HCT116 (cell line): Measurements from ENCODE around the gene RWDD2A. TPM values are rescaled to one million over a fixed set of nuclear protein-coding genes. Genes with fewer than 3 reads are reported as not detected.

Experiments
- ATAC-seq: fragments of 200-7000 bp; cut with Tn5 transposase; 2 replicates; pipeline ENCODE4 v1.9.1; 2020; ENCODE audit warnings: mild to moderate bottlenecking, moderate library complexity
- BruUV-seq: library from RNA; stranded (reverse); fragments of 400-500 nt; replicated peaks from 2 replicates; lab custom pipeline; 2021; lab: Mats Ljungman, UMichigan
- CTCF ChIA-PET: fragments of 300-600 bp; sonication (Branson Sonifier 250); formaldehyde crosslinking; loops from one replicate; lab custom pipeline; 2021; ENCODE audit warnings: antibody characterized with exemption; lab: Charles Lee
- POLR2A ChIA-PET: fragments of 300-600, 350-600 bp; sonication (Branson Sonifier 250); formaldehyde crosslinking; loops from one replicate; lab custom pipeline; 2021; ENCODE audit warnings: antibody characterized with exemption; lab: Charles Lee
- RAD21 ChIA-PET, 2 experiments: fragments of 300-600 bp; sonication (Branson Sonifier 250); formaldehyde crosslinking; loops; one replicate each; lab custom pipeline; 2023; ENCODE audit warnings: low total read pairs in 2 of 2; ENCODE audit not compliant: uncharacterized antibody in 2 of 2, unreplicated experiment in 2 of 2, low non-redundant PET in 1 of 2; lab: Charles Lee
- DNase-seq: peaks from one replicate; pipeline ENCODE4 v3.0.0-alpha.2; 2010; ENCODE audit warnings: low read depth, low spot score
- H2AFZ ChIP-seq: fragments of 200-600 bp; shearing (Covaris generic), sonication (generic); 2 replicates; pipeline ENCODE4 v1.6.1; 2017; ENCODE audit warnings: low read depth, mixed run types, mixed read lengths, antibody characterized with exemption, low read length; ENCODE audit not compliant: poor library complexity, severe bottlenecking
- H3K27ac ChIP-seq: 2 replicates; pipeline ENCODE4 v1.5.1; 2012; ENCODE audit warnings: low read depth, low read length
- H3K27me3 ChIP-seq: fragments of 200-600 bp; sonication (generic); 2 replicates; pipeline ENCODE4 v1.6.1; 2016; ENCODE audit warnings: mixed run types, low read length, mixed read lengths; ENCODE audit not compliant: insufficient read depth
- H3K36me3 ChIP-seq, 2 experiments: fragments of 200-500 bp in 1 of 2; fragments of 200-600 bp in 1 of 2; sonication (Bioruptor generic) in 1 of 2; sonication (generic) in 1 of 2; 2 replicates each; pipeline versions ENCODE4 v1.5.1 to v1.6.1; 2014 to 2016; ENCODE audit warnings: low read length in 2 of 2, inconsistent platforms in 1 of 2, mixed read lengths in 1 of 2, mixed run types in 1 of 2; ENCODE audit not compliant: insufficient read depth in 2 of 2, control insufficient read depth in 1 of 2
- H3K4me1 ChIP-seq, 2 experiments: fragments of 200-600 bp in 1 of 2; sonication (generic) in 1 of 2; 2 replicates each; pipeline versions ENCODE4 v1.5.1 to v1.6.1; 2012 to 2017; ENCODE audit warnings: low read length in 2 of 2, inconsistent platforms in 1 of 2, mild to moderate bottlenecking in 1 of 2, mixed read lengths in 1 of 2, mixed run types in 1 of 2, moderate library complexity in 1 of 2; ENCODE audit not compliant: insufficient read depth in 2 of 2, control insufficient read depth in 1 of 2
- H3K4me2 ChIP-seq: fragments of 200-600 bp; sonication (generic); 2 replicates; pipeline ENCODE4 v1.6.1; 2017; ENCODE audit warnings: mixed run types, low read length, mixed read lengths
- H3K4me3 ChIP-seq, 2 experiments: fragments of 200-600 bp in 1 of 2; sonication (generic) in 1 of 2; replicated peaks in 1 of 2; 2 replicates each; pipeline ENCODE4 v1.5.1; 2011 to 2016; ENCODE audit warnings: low read length in 2 of 2, control low read depth in 1 of 2, low read depth in 1 of 2, mild to moderate bottlenecking in 1 of 2, mixed read lengths in 1 of 2, mixed run types in 1 of 2
- H3K79me2 ChIP-seq: fragments of 200-600 bp; sonication (generic); 2 replicates; pipeline ENCODE4 v1.6.1; 2017; ENCODE audit warnings: mild to moderate bottlenecking, mixed run types, low read length, moderate library complexity, mixed read lengths; ENCODE audit not compliant: insufficient read depth
- H3K9ac ChIP-seq: fragments of 200-600 bp; sonication (generic); 2 replicates; pipeline ENCODE4 v1.6.1; 2016; ENCODE audit warnings: low read length, mixed read lengths
- H3K9me2 ChIP-seq: fragments of 200-600 bp; sonication (generic), shearing (Covaris generic); 2 replicates; pipeline ENCODE4 v1.6.1; 2017; ENCODE audit warnings: mixed run types, mild to moderate bottlenecking, moderate library complexity; ENCODE audit not compliant: insufficient read depth
- H3K9me3 ChIP-seq, 2 experiments: fragments of 200-500 bp in 1 of 2; fragments of 200-600 bp in 1 of 2; sonication (Bioruptor generic) in 1 of 2; sonication (generic) in 1 of 2; 2 replicates each; pipeline ENCODE4 v1.6.1; 2014 to 2017; ENCODE audit warnings: low read length in 2 of 2, mixed read lengths in 2 of 2, inconsistent platforms in 1 of 2, low read depth in 1 of 2, mild to moderate bottlenecking in 1 of 2, mixed run types in 1 of 2, moderate library complexity in 1 of 2; ENCODE audit not compliant: control insufficient read depth in 1 of 2, insufficient read depth in 1 of 2
- H4K20me1 ChIP-seq: fragments of 200-600 bp; sonication (generic), shearing (Covaris generic); 2 replicates; pipeline ENCODE4 v1.6.1; 2017; ENCODE audit warnings: mixed run types, mild to moderate bottlenecking, moderate library complexity; ENCODE audit not compliant: insufficient read depth
- CBX3 ChIP-seq: IDR thresholded peaks from 2 replicates; pipeline ENCODE4 v1.6.1; 2012; ENCODE audit warnings: low read depth
- CEBPB ChIP-seq: IDR thresholded peaks from 2 replicates; pipeline ENCODE4 v1.6.1; 2012; ENCODE audit warnings: low read depth
- EGR1 ChIP-seq: IDR thresholded peaks from 2 replicates; pipeline ENCODE4 v1.6.1; 2012; ENCODE audit warnings: low read depth
- ELF1 ChIP-seq: IDR thresholded peaks from 2 replicates; pipeline ENCODE4 v1.6.1; 2012; ENCODE audit warnings: low read depth, borderline replicate concordance
- EZH2 ChIP-seq: fragments of 200-600 bp; sonication (generic); IDR thresholded peaks from 2 replicates; pipeline ENCODE4 v1.6.1; 2017; ENCODE audit warnings: antibody characterized with exemption, mixed run types
- EZH2phosphoT487 ChIP-seq: fragments of 200-600 bp; IDR thresholded peaks from 2 replicates; pipeline ENCODE4 v1.6.1; 2018; ENCODE audit warnings: antibody characterized with exemption, borderline replicate concordance
- FOSL1 ChIP-seq: IDR thresholded peaks from 2 replicates; pipeline ENCODE4 v1.6.1; 2012; ENCODE audit warnings: low read depth
- POLR2AphosphoS5 ChIP-seq: IDR thresholded peaks from 2 replicates; pipeline ENCODE4 v1.6.1; 2011; ENCODE audit warnings: mild to moderate bottlenecking, low read depth, low read length, moderate library complexity
- RAD21 ChIP-seq: IDR thresholded peaks from 2 replicates; pipeline ENCODE4 v1.6.1; 2012; ENCODE audit warnings: low read depth, mild to moderate bottlenecking
- SIN3A ChIP-seq: IDR thresholded peaks from 2 replicates; pipeline ENCODE4 v1.6.1; 2012; ENCODE audit warnings: low read depth
- SP1 ChIP-seq: IDR thresholded peaks from 2 replicates; pipeline ENCODE4 v1.6.1; 2012; ENCODE audit warnings: low read depth
- SRF ChIP-seq: IDR thresholded peaks from 2 replicates; pipeline ENCODE4 v1.6.1; 2012; ENCODE audit warnings: low read depth
- TCF7L2 ChIP-seq: IDR thresholded peaks from 2 replicates; pipeline ENCODE4 v1.7.0; 2011; ENCODE audit warnings: borderline replicate concordance, inconsistent platforms; ENCODE audit not compliant: insufficient read depth, insufficient read length; ENCODE audit errors: extremely low read depth
- YY1 ChIP-seq: IDR thresholded peaks from 2 replicates; pipeline ENCODE4 v1.6.1; 2011; ENCODE audit warnings: low read length, low read depth, moderate library complexity, mild to moderate bottlenecking; ENCODE audit not compliant: insufficient replicate concordance; ENCODE audit errors: extremely low read depth
- ZFX ChIP-seq: fragments of 450-650 bp; IDR thresholded peaks from 2 replicates; pipeline ENCODE4 v1.6.1; 2017
- intact Hi-C: fragments of 100-400 bp; cut with micrococcal nuclease; formaldehyde crosslinking; loops from 2 replicates; pipeline ENCODE4 v1.10.0; 2022
- total RNA-seq: library from RNA; stranded (reverse); gene quantifications from one replicate; pipeline ENCODE4 v1.2.1, GENCODE V29; 2021; ENCODE audit not compliant: unreplicated experiment
- TF ChIP-seq, protein P1 (sequence below), 3 experiments: fragments of 200-600 bp in 1 of 3; sonication (generic) in 1 of 3; IDR thresholded peaks in 2 of 3; conservative IDR thresholded peaks in 1 of 3; 2 replicates each; pipeline ENCODE4 v1.5.1; 2012 to 2017; ENCODE audit warnings: low read depth in 2 of 3, low read length in 2 of 3, antibody characterized with exemption in 1 of 3, borderline replicate concordance in 1 of 3, control low read depth in 1 of 3, mild to moderate bottlenecking in 1 of 3, mixed read lengths in 1 of 3, mixed run types in 1 of 3, moderate library complexity in 1 of 3; ENCODE audit not compliant: insufficient read depth in 1 of 3
- TF ChIP-seq, protein P2 (sequence below): IDR thresholded peaks from 2 replicates; pipeline ENCODE4 v1.6.1; 2012; ENCODE audit warnings: low read depth
- TF ChIP-seq, protein P3 (sequence below): IDR thresholded peaks from 2 replicates; pipeline ENCODE4 v1.6.1; 2011; ENCODE audit warnings: mild to moderate bottlenecking, low read length, moderate library complexity; ENCODE audit not compliant: insufficient replicate concordance; ENCODE audit errors: extremely low read depth
- TF ChIP-seq, protein P4 (sequence below): IDR thresholded peaks from 2 replicates; pipeline ENCODE4 v1.6.1; 2012
- TF ChIP-seq, protein P5 (sequence below): IDR thresholded peaks from 2 replicates; pipeline ENCODE4 v1.6.1; 2012

Gene RWDD2A
- total RNA-seq, 1 experiment from 2014 or later: 3.6 TPM

DNA sequence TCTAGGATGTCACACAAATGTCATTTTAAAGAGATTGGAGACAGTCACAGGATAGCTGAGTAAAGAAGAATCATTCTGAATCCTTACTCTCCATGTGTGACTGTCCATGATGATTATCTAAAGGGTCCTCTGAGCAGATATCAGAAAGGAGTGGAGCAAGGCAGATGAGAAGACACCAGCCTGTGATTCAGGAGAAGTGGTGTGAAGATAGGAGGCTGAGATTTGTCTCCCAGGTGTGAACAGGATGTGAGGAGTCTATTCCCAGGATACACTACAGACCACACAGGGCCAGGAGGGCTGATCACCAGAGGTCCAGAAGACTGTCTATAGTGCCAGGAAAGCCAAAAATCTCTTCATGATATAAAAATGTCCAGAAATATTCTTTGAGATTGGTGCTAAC is 27.0 kb downstream of the RWDD2A start:
- no peak overlapping the region for H3K4me2 ChIP-seq
- no peak for ATAC-seq
- TF ChIP-seq, protein P1, sequence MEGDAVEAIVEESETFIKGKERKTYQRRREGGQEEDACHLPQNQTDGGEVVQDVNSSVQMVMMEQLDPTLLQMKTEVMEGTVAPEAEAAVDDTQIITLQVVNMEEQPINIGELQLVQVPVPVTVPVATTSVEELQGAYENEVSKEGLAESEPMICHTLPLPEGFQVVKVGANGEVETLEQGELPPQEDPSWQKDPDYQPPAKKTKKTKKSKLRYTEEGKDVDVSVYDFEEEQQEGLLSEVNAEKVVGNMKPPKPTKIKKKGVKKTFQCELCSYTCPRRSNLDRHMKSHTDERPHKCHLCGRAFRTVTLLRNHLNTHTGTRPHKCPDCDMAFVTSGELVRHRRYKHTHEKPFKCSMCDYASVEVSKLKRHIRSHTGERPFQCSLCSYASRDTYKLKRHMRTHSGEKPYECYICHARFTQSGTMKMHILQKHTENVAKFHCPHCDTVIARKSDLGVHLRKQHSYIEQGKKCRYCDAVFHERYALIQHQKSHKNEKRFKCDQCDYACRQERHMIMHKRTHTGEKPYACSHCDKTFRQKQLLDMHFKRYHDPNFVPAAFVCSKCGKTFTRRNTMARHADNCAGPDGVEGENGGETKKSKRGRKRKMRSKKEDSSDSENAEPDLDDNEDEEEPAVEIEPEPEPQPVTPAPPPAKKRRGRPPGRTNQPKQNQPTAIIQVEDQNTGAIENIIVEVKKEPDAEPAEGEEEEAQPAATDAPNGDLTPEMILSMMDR (IDR thresholded peaks at IDR 0.05 in 2 of 3, conservative IDR thresholded peaks at IDR 0.05 in 1 of 3; ENCODE audit: borderline replicate concordance in 1 of 3, insufficient read depth in 1 of 3, low read depth in 2 of 3, low read length in 2 of 3): no peak
- TF ChIP-seq, protein P2, sequence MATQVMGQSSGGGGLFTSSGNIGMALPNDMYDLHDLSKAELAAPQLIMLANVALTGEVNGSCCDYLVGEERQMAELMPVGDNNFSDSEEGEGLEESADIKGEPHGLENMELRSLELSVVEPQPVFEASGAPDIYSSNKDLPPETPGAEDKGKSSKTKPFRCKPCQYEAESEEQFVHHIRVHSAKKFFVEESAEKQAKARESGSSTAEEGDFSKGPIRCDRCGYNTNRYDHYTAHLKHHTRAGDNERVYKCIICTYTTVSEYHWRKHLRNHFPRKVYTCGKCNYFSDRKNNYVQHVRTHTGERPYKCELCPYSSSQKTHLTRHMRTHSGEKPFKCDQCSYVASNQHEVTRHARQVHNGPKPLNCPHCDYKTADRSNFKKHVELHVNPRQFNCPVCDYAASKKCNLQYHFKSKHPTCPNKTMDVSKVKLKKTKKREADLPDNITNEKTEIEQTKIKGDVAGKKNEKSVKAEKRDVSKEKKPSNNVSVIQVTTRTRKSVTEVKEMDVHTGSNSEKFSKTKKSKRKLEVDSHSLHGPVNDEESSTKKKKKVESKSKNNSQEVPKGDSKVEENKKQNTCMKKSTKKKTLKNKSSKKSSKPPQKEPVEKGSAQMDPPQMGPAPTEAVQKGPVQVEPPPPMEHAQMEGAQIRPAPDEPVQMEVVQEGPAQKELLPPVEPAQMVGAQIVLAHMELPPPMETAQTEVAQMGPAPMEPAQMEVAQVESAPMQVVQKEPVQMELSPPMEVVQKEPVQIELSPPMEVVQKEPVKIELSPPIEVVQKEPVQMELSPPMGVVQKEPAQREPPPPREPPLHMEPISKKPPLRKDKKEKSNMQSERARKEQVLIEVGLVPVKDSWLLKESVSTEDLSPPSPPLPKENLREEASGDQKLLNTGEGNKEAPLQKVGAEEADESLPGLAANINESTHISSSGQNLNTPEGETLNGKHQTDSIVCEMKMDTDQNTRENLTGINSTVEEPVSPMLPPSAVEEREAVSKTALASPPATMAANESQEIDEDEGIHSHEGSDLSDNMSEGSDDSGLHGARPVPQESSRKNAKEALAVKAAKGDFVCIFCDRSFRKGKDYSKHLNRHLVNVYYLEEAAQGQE: no peak
- TF ChIP-seq EGR1 (no peak), POLR2AphosphoS5 (no peak), YY1 (no peak), ZFX (no peak), CEBPB (no peak), RAD21 (no peak), ELF1 (no peak), EZH2 (no peak), FOSL1 (no peak), EZH2phosphoT487 (no peak), TCF7L2 (no peak), SIN3A (no peak), CBX3 (no peak), SRF (no peak), SP1 (no peak)
- TF ChIP-seq, protein P3, sequence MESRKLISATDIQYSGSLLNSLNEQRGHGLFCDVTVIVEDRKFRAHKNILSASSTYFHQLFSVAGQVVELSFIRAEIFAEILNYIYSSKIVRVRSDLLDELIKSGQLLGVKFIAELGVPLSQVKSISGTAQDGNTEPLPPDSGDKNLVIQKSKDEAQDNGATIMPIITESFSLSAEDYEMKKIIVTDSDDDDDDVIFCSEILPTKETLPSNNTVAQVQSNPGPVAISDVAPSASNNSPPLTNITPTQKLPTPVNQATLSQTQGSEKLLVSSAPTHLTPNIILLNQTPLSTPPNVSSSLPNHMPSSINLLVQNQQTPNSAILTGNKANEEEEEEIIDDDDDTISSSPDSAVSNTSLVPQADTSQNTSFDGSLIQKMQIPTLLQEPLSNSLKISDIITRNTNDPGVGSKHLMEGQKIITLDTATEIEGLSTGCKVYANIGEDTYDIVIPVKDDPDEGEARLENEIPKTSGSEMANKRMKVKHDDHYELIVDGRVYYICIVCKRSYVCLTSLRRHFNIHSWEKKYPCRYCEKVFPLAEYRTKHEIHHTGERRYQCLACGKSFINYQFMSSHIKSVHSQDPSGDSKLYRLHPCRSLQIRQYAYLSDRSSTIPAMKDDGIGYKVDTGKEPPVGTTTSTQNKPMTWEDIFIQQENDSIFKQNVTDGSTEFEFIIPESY: no peak
- TF ChIP-seq, protein P4, sequence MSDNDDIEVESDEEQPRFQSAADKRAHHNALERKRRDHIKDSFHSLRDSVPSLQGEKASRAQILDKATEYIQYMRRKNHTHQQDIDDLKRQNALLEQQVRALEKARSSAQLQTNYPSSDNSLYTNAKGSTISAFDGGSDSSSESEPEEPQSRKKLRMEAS: no peak
- TF ChIP-seq, protein P5, sequence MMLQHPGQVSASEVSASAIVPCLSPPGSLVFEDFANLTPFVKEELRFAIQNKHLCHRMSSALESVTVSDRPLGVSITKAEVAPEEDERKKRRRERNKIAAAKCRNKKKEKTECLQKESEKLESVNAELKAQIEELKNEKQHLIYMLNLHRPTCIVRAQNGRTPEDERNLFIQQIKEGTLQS: no peak
- no peaks in the 10 kb centered on the region for H3K4me1 ChIP-seq
- intact Hi-C loops: loop anchor here (5.0 kb wide), 1 partner anchor 197 kb away; no protein-coding TSS in a partner anchor
- H4K20me1 ChIP-seq: no peaks in the 10 kb centered on the region
- H3K9me2 ChIP-seq: no peaks in the 10 kb centered on the region
- POLR2A ChIA-PET: no interaction called here
- no peaks in the 10 kb centered on the region for H3K9me3 ChIP-seq
- no peaks in the 10 kb centered on the region for H3K79me2 ChIP-seq
- no TSS peak for BruUV-seq
- H2AFZ ChIP-seq: no peak overlapping the region
- CTCF ChIA-PET: no interaction called here
- no peak overlapping the region for H3K27ac ChIP-seq
- H3K36me3 ChIP-seq: no peaks in the 10 kb centered on the region; a peak in 1 of 4 replicates
- H3K4me3 ChIP-seq: no peak overlapping the region
- H3K27me3 ChIP-seq: no peaks in the 10 kb centered on the region
- RAD21 ChIA-PET: no interaction called here
- H3K9ac ChIP-seq: no peak overlapping the region
- DNase-seq: no peak
